GM19099 (cell line): ENCODE results near the gene NRIP1.

ENCODE experiments used
- POLR2A ChIP-seq: IDR thresholded peaks from 3 replicates; pipeline ENCODE4 v1.6.1; 2011; ENCODE audit warnings: low read depth; ENCODE audit not compliant: insufficient read length; ENCODE audit errors: extremely low read depth

NRIP1 gene

GRCh38 chr21:14989359-14989758 is 75.4 kb downstream of the NRIP1 start:
- no peak for TF ChIP-seq POLR2A

GRCh38 chr21:14988760-14989159 is 76.0 kb downstream of the NRIP1 start:
- TF ChIP-seq POLR2A, result no peak

GRCh38 chr21:14987370-14988170 is 77.2 kb downstream of the NRIP1 start:
- TF ChIP-seq POLR2A, result no peak

GRCh38 chr21:14985306-14985705 is 79.5 kb downstream of the NRIP1 start:
- TF ChIP-seq POLR2A, result no peak

GRCh38 chr21:14982336-14982735 is 82.5 kb downstream of the NRIP1 start:
- no peak for TF ChIP-seq POLR2A

GRCh38 chr21:14981246-14981645 is 83.6 kb downstream of the NRIP1 start:
- TF ChIP-seq POLR2A, result no peak

- no peak for TF ChIP-seq POLR2A
Measured at GRCh38 chr21:14979264-14979663, 85.5 kb downstream of the NRIP1 start.

- no peak for TF ChIP-seq POLR2A
Measured at GRCh38 chr21:14977814-14978213, 87.0 kb downstream of the NRIP1 start.

GRCh38 chr21:14975136-14975919 is 89.5 kb downstream of the NRIP1 start:
- TF ChIP-seq POLR2A, result no peak

GRCh38 chr21:14972678-14973077 is 92.1 kb downstream of the NRIP1 start:
- TF ChIP-seq POLR2A, result no peak

GRCh38 chr21:14968821-14969220 is 96.0 kb downstream of the NRIP1 start:
- no peak for TF ChIP-seq POLR2A

GRCh38 chr21:14968029-14968428 is 96.8 kb downstream of the NRIP1 start:
- no peak for TF ChIP-seq POLR2A

GRCh38 chr21:14964621-14965020 is 100.2 kb downstream of the NRIP1 start:
- TF ChIP-seq POLR2A, result no peak

- TF ChIP-seq POLR2A, result no peak
Measured at GRCh38 chr21:14962217-14962616, 102.6 kb downstream of the NRIP1 start.

GRCh38 chr21:14961502-14961901 is 103.3 kb downstream of the NRIP1 start:
- TF ChIP-seq POLR2A, result no peak

GRCh38 chr21:14959343-14959742 is 105.5 kb downstream of the NRIP1 start:
- no peak for TF ChIP-seq POLR2A
